Measurements from ENCODE around the gene KDM3A.

- no peak for TF ChIP-seq CTCF (IDR thresholded peaks at IDR 0.05)
- TF ChIP-seq POLR2A (IDR thresholded peaks at IDR 0.05): no peak
Measured at GRCh38 chr2:86417961-86418360, 23.2 kb upstream of the KDM3A start.

All from prostate gland (tissue), 2 donors.